ENCODE data around the gene CCR6. TPM values are rescaled to one million over a fixed set of nuclear protein-coding genes. Genes with fewer than 3 reads are reported as not detected.
"Not testable (repeated sequence)": the region's sequence is repeated elsewhere in the genome, so short reads cannot be mapped to it uniquely, and the experiment has no call there.

Gene CCR6
- total RNA-seq, 1 donor from 2014 or later, result not detected

DNA sequence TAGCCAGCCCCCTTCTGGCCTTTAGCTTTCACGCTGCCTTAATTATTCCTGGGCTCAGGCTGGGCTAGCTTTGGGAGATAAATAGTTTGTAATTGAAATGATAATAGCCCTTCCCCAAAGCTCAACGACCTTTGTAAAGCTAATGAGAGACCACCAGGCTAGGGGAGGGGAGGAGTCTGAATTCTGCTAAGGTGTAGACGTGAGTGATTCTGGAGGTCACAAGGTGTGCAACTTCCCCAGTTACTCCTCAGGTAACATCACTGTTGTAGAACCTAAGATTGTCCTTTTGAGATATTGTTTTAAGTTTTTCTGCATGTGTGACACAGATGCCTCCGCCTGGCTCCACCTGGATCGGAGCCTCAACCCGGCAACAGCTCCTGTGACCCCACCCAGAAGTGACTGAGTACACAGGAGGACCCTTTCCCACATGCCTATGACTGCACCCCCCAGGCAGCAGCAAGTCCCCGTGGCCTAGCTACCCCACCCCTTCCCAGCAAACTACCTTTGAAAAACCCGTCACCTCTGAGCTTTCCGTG is 40.6 kb downstream of the CCR6 start:
- Histone ChIP-seq H3K4me1 (no peaks in the 10 kb centered on the region), H3K27me3 (no peaks in the 10 kb centered on the region), H3K9me3 (no peaks in the 10 kb centered on the region), H3K4me3 (no peak overlapping the region), H3K27ac (no peak overlapping the region), H3K36me3 (no peaks in the 10 kb centered on the region)
- TF ChIP-seq CTCF (IDR thresholded peaks at IDR 0.05), result no peak
- intact Hi-C loops (cut with DNase I), result no loop called here
- no peak for DNase-seq (ENCODE audit: low spot score in 2 of 2)

DNA sequence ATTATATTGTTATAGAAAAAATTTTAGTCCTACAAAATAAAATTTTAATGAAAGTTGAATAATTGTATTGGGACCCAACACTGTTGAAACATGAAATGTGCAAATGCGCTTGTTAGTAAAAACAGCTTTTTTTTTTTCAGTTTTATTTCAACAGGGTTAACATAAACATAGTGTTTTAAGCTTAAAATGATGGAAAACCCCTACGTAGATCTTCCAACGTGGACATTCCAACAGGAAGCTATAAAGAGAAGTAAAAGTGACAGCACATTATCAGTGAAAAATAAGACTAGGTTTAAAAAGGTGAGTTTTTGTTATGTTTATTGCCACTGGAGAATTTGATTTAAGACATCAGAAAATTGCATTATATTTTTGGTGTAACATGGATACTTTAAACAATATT is 41.4 kb downstream of the CCR6 start:
- TF ChIP-seq CTCF (IDR thresholded peaks at IDR 0.05), result no peak
- Histone ChIP-seq H3K4me3 (no peak overlapping the region), H3K4me1 (no peaks in the 10 kb centered on the region), H3K36me3 (no peaks in the 10 kb centered on the region), H3K27me3 (no peaks in the 10 kb centered on the region), H3K9me3 (no peaks in the 10 kb centered on the region), H3K27ac (no peak overlapping the region)
- intact Hi-C loops (cut with DNase I), result no loop called here
- DNase-seq (ENCODE audit: low spot score in 2 of 2), result no peak

- Histone ChIP-seq H3K27me3 (no peaks in the 10 kb centered on the region), H3K9me3 (no peaks in the 10 kb centered on the region), H3K36me3 (no peaks in the 10 kb centered on the region), H3K4me1 (no peaks in the 10 kb centered on the region), H3K27ac (no peak overlapping the region), H3K4me3 (no peak overlapping the region)
- DNase-seq (ENCODE audit: low spot score in 2 of 2), result no peak
- intact Hi-C loops (cut with DNase I), result no loop called here
- TF ChIP-seq CTCF (IDR thresholded peaks at IDR 0.05), result no peak
Observed at GRCh38 chr6:167165858-167166471, 43.1 kb downstream of the CCR6 start.

- H3K4me3 ChIP-seq; intact Hi-C loops (cut with DNase I); H3K27me3 ChIP-seq; DNase-seq (ENCODE audit: low spot score in 2 of 2); H3K27ac ChIP-seq; H3K4me1 ChIP-seq; H3K9me3 ChIP-seq; H3K36me3 ChIP-seq: not testable (repeated sequence)
Observed at GRCh38 chr6:167167699-167168098, 44.8 kb downstream of the CCR6 start.

GRCh38 chr6:167168296-167168695 is 45.4 kb downstream of the CCR6 start:
- H3K27ac ChIP-seq; DNase-seq (ENCODE audit: low spot score in 2 of 2); intact Hi-C loops (cut with DNase I): not testable (repeated sequence)

DNA sequence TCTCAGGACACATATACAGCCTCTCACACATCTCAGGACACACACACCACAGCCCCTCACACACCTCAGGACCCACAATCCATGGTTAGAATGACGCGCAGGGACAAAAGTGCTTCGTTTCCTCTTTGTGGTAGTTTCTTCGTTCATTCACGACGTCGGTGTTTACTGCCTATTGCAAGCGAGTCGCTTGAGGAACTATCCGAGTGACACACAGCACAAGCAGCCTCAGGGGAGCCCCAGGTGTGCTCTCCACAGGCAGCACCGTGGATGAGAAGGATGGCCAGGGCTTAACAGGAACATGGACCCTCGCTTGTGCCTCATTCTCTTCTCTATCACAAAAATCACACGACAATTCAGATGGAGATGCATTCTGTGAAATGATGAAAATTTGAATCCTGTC is 47.0 kb downstream of the CCR6 start:
- H3K36me3 ChIP-seq; H3K27me3 ChIP-seq; H3K4me3 ChIP-seq; intact Hi-C loops (cut with DNase I); H3K4me1 ChIP-seq; DNase-seq (ENCODE audit: low spot score in 2 of 2); H3K9me3 ChIP-seq; H3K27ac ChIP-seq: not testable (repeated sequence)

More at GRCh38 chr6:167168296-167168695, 45.4 kb downstream of the CCR6 start:
- H3K36me3 ChIP-seq, H3K27me3 ChIP-seq, H3K4me1 ChIP-seq, H3K9me3 ChIP-seq, H3K4me3 ChIP-seq: not testable (repeated sequence)

DNA sequence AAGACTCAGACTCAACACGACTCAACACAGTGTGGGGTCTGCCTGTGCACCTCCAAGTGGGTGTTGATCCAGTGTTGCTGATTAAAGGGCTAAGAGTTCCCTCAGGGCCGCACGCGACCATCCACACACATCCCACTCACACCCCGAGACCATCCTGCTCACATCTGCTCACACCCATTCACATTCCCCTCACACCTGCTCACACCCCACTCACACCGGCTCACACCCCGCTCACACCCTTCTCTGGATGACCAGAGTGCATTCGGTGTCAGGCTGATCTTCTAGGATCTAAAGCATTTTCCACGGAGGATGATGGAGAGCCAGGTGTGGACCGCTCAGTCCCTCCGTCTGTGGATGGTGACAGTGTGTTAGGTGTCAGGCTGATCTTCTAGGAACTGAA is 48.4 kb downstream of the CCR6 start:
- H3K27me3 ChIP-seq; DNase-seq (ENCODE audit: low spot score in 2 of 2); H3K36me3 ChIP-seq; H3K4me3 ChIP-seq; H3K4me1 ChIP-seq; H3K27ac ChIP-seq; intact Hi-C loops (cut with DNase I); H3K9me3 ChIP-seq: not testable (repeated sequence)

GRCh38 chr6:167172011-167172410 is 49.1 kb downstream of the CCR6 start:
- intact Hi-C loops (cut with DNase I), result not testable (repeated sequence)

DNA sequence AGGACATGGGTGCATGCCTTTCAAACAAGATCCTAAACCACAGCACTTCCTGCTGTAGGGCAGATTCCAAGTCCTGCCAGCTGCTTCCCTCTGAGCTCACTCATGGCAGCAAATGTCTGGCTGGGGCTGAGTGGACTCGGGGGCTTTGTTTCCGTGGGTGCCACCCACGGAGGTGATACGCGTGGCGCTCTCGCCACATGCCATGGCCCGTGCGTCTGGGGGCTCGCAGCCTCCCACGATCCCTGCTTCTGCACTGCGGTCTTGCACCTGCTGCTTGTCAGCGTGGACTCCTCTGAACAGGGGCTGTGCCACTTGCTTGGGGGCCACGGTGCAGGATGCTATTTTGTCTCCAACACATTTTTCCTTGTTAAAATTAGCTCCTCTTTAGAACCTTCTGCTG is 54.4 kb downstream of the CCR6 start:
- DNase-seq (ENCODE audit: low spot score in 2 of 2); H3K27me3 ChIP-seq; intact Hi-C loops (cut with DNase I); H3K36me3 ChIP-seq; H3K4me3 ChIP-seq; H3K27ac ChIP-seq; H3K4me1 ChIP-seq; H3K9me3 ChIP-seq: not testable (repeated sequence)

More at GRCh38 chr6:167172011-167172410, 49.1 kb downstream of the CCR6 start:
- not testable (repeated sequence) for H3K27me3 ChIP-seq; H3K27ac ChIP-seq; DNase-seq (ENCODE audit: low spot score in 2 of 2); H3K9me3 ChIP-seq; H3K4me1 ChIP-seq; H3K36me3 ChIP-seq; H3K4me3 ChIP-seq

GRCh38 chr6:167178896-167179655 is 56.2 kb downstream of the CCR6 start:
- H3K9me3 ChIP-seq; H3K27ac ChIP-seq; H3K4me3 ChIP-seq; H3K27me3 ChIP-seq; DNase-seq (ENCODE audit: low spot score in 2 of 2); H3K4me1 ChIP-seq; intact Hi-C loops (cut with DNase I); H3K36me3 ChIP-seq: not testable (repeated sequence)

DNA sequence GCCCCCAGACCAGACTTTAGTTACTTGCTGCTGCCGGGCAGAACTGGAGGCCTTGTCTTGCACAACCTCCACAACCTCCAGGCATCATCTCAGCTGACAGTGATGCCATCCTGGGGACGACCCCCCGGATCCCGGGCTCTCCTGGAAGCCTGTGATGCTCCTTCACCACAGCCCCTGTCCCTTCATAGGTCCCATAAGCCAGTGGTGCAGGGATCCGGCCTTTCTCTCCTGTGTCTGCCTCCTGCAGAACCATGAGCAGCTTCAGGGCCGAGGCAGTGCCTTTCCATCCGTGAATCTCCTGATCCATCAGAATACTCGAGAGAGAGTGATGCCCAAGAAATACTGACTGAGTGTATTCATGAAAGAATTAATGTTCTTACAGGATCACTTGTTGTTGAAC is 57.2 kb downstream of the CCR6 start:
- H3K9me3 ChIP-seq; H3K27me3 ChIP-seq; H3K27ac ChIP-seq; DNase-seq (ENCODE audit: low spot score in 2 of 2); H3K4me3 ChIP-seq; H3K4me1 ChIP-seq; intact Hi-C loops (cut with DNase I); H3K36me3 ChIP-seq: not testable (repeated sequence)
